Stimulated activated CD4-positive, alpha-beta T cell treated with anti-CD3 and anti-CD28 coated beads, Interleukin-12 subunit alpha, Interleukin-12 subunit beta, amount 100 ng/mL, for 4 hours (primary cell): ENCODE data around the gene PPWD1.
A peak's percentile ranks its signal among the peaks of the same experiment; 100 is the strongest.

Source experiments
- DNase-seq: peaks from one replicate; pipeline ENCODE4 v3.0.0-alpha.2; 2020

The PPWD1 gene

DNA sequence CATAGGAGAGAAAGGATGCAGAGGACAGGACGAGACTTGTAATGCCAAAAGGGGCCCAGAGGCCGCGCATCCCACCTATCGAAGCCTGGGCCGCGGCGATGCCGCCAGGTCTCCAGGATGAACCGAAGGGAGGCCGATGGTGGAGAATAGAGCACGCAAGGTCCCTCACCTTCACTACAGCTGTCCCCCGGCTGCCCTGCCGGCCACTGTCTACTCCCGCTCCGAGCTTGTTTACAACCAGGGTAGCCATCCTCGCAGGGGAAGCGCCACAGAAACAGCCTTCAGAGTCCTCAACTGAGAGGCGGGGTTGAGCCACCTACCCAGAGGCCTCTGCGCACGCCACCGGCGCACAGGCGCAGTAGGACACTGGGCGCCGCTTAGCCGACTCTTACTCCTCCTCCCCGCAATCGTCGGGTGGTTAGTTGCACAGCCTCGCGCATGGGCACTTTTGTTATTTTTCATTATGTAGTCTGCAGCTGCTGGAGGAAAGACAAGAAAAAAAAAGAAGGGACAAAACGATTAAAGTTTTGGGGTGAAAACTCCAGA is 61.0 kb downstream of the PPWD1 start, which contains the start of gene TRIM23:
TSS of gene TRIM23 (minus strand) at position 309 of the 546 bp plus-strand sequence. CDS start at position 250, 59 bp downstream.
- DNase-seq = peak; percentile 84

DNA sequence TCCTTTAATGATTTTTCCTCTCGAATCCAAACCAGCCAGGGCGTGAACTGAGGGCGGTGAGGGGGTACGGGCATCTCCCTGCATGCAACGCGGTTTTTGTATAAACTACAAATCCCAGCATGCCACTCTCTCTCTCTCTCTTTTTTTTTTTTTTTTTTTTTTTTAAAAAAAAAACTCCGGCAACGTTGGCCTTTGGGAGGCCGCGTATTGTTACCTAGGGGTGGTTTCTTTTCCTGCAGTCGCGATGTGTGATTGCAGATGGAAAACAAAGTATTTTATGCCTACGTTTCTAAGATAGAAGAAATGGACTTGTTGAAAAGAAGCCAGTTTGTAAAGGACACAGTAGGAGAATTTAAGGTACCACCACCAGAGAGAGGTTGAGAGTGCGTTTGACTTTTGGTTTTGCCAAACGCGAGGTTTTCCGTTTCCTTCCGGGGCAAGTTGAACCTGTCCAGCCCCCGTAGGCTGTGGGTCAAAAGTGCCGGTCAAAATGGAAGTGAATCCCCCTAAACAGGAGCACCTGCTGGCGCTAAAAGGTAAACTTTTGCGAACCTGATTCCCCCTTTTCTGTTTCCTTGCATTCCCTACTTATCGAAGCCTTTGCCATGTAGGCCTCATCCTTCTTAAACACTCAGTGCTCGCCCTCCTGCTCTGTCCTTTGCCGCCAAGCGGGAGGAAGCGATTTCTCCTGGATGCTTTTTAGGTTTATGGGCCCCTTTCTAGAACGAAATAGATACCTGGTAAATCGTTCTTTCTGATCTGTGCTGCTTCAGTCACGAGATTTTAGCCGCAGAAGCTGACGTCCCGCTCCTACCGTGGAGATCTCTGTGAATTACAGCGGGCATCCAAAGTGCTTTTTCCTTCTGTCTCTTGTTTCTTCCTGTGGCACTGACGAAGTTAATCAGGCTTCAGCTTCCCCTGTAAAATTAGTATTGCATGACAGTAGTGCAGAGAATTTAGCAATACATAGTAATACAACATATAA is 61.8 kb downstream of the PPWD1 start, which contains the start of the genes SHLD3 and TRAPPC13:
TSS of gene SHLD3 (plus strand) at position 457 of the 985 bp plus-strand sequence. CDS start 4,561 bp downstream, outside the sequence.
TSS of gene TRAPPC13 (plus strand) at position 457 of the 985 bp plus-strand sequence. CDS start at position 491, 34 bp downstream.
- DNase-seq = peak; percentile 64

DNA sequence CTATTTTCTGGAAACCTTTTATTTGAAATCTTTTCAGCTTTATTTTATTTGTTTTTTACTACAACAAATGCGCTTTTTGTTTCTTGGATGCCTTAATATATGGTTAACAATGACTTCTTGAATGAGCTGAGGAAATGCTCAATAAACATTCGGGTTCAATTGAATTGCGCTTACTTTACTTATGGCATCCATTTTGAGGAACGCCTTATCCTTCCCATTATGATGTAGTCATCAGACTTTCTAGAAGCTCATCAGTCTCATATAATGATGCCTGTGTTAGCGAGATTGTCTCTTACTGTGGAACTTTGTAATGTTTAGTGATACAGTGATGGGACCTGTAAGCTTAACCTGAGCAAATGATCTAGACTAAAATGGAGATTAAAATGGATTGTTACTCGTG is 62.6 kb downstream of the PPWD1 start:
- DNase-seq = no peak

DNA sequence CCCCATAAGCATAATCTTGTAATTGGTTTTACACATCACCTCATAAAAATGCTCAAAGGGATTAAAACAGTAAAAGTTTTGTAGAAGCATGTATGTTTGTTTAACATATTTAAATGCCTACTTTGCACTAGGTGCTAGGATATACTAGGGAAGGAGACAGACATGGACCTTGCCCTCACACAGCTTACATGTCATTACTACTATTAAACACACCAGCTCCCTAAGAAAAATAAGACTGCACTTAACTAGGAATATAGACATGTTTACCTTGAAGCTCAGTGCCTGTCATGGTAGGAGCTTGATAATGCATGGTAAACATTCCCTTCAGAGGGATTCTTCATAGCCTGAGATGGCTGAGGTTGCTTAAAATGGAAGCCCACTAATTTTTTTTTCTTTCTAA is 67.9 kb downstream of the PPWD1 start:
- DNase-seq = no peak
